Uterus (tissue), 2 donors: ENCODE measurements around the gene ABCA13.

Source experiments
- CTCF ChIP-seq, 4 experiments: fragments of 200-600 bp in 2 of 4; fragments of 450-650 bp in 2 of 4; sonication (generic) in 2 of 4; IDR thresholded peaks; one replicate each; pipeline ENCODE4 v1.5.1; 2016 to 2019; ENCODE audit warnings: antibody characterized with exemption in 4 of 4, mild to moderate bottlenecking in 2 of 4, moderate library complexity in 1 of 4
- POLR2A ChIP-seq, 2 donors: fragments of 450-650 bp; IDR thresholded peaks; one replicate each; pipeline ENCODE4 v1.6.1; 2016; ENCODE audit warnings: antibody characterized with exemption in 2 of 2, mild to moderate bottlenecking in 1 of 2, moderate library complexity in 1 of 2

- TF ChIP-seq CTCF (IDR thresholded peaks at IDR 0.05) (no peak), POLR2A (IDR thresholded peaks at IDR 0.05) (no peak)
Observed at GRCh38 chr7:48419401-48419800, 248.1 kb downstream of the ABCA13 start.
